Measurements from ENCODE around the gene OR1I1.

The OR1I1 gene

GRCh38 chr19:15110418-15110815 lies 28.4 kb downstream of the OR1I1 start:
- no peak for DNase-seq (ENCODE audit: low read depth)
- H3K4me3 ChIP-seq (ENCODE audit: control insufficient read depth, low read depth, low read length), result no peak overlapping the region
- no peak for TF ChIP-seq CTCF (conservative IDR thresholded peaks at IDR 0.05; ENCODE audit: control insufficient read depth, insufficient read depth, low read depth, low read length)

DNA sequence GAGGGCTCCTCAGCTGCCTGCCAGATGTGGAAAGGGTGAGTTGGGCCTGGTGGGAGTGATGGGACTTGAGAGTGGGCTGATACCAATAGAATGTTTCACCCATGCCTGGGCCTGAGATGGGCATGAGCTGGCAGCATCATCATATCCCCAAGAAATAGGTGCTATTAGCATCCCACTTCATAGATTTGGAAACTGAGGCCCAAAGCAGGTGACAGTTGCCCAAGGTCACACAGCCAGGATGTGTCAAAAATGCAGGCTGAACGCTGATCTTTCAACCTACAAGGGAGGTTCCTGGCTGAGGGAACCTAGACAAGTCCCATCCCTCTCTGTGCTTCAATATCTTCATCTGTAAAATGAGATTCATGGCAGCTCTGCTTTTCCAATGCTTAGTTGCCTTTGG lies 29.7 kb downstream of the OR1I1 start:
- H3K4me3 ChIP-seq (ENCODE audit: control insufficient read depth, low read depth, low read length), result no peak overlapping the region
- no peak for TF ChIP-seq CTCF (conservative IDR thresholded peaks at IDR 0.05; ENCODE audit: control insufficient read depth, insufficient read depth, low read depth, low read length)
- DNase-seq (ENCODE audit: low read depth), result no peak

- DNase-seq (ENCODE audit: low read depth), result no peak
- no peak for TF ChIP-seq CTCF (conservative IDR thresholded peaks at IDR 0.05; ENCODE audit: control insufficient read depth, insufficient read depth, low read depth, low read length)
- no peak overlapping the region for H3K4me3 ChIP-seq (ENCODE audit: control insufficient read depth, low read depth, low read length)
Measured at GRCh38 chr19:15112385-15112784, 30.4 kb downstream of the OR1I1 start.

DNA sequence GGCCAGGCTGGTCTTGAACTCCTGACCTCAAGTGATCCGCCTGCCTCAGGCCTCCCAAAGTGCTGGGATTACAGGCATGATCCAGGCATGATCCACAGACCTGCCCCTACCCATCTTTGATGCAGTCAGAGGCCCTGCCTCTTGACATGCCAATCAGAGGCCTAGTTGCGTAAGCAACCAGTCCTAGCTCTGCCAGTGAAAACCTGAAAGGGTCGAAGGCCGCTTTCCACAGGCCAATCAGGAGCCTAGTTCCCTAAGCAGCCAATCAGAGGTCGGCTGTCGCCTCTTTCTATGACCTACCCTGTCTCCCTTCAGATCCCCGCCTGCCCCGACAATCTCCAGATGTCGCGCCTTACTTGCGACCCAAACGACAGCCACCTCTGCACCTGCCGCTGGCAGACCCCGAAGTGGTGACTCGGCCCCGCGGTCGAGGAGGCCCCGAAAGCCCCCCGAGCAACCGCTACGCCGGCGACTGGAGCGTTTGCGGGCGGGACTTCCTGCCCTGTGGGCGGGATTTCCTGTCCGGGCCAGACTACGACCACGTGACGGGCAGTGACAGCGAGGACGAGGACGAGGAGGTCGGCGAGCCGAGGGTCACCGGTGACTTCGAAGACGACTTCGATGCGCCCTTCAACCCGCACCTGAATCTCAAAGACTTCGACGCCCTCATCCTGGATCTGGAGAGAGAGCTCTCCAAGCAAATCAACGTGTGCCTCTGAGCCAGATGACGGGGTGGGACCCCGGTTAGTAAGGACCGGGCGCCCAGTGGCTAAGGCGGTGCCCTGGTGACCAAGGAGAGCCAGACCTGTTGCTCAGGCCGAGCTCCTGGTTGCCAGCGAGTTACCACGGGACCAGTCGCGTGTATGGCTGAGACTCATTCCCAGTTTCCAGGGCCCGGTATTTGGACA lies 31.5 kb downstream of the OR1I1 start:
- no peak overlapping the region for H3K4me3 ChIP-seq (ENCODE audit: control insufficient read depth, low read depth, low read length)
- TF ChIP-seq CTCF (conservative IDR thresholded peaks at IDR 0.05; ENCODE audit: control insufficient read depth, insufficient read depth, low read depth, low read length), result no peak
- no peak for DNase-seq (ENCODE audit: low read depth)

- H3K4me3 ChIP-seq (ENCODE audit: control insufficient read depth, low read depth, low read length), result no peak overlapping the region
- no peak for TF ChIP-seq CTCF (conservative IDR thresholded peaks at IDR 0.05; ENCODE audit: control insufficient read depth, insufficient read depth, low read depth, low read length)
- DNase-seq (ENCODE audit: low read depth), result peak; percentile 79
Measured at GRCh38 chr19:15114153-15114540, 32.1 kb downstream of the OR1I1 start.

DNA sequence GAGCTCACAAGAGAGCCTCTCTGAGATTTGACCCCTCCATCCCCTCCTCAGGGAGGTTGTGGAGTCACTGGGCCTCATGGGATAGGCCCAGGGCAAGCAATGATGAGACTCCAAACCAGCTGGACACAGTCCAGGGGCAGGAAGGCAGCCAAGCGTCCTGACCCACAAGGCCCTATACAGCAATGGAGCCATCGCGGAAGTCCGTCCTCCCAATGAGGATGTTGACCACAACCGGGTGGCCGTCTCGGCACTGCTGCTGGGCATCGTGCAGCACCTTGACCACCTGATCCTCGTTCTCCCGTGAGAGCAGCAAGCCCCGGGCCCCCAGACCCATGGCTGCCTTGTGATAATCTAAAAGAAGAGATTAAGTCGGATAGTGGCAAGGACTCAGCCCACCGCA lies 33.1 kb downstream of the OR1I1 start:
- no peak overlapping the region for H3K4me3 ChIP-seq (ENCODE audit: control insufficient read depth, low read depth, low read length)
- DNase-seq (ENCODE audit: low read depth), result peak; percentile 81
- no peak for TF ChIP-seq CTCF (conservative IDR thresholded peaks at IDR 0.05; ENCODE audit: control insufficient read depth, insufficient read depth, low read depth, low read length)

Data from fibroblast of mammary gland (primary cell).